ENCODE data around the gene PRM2. TPM values are rescaled to one million over a fixed set of nuclear protein-coding genes. Genes with fewer than 3 reads are reported as not detected.

The PRM2 gene
- total RNA-seq, 3 donors from 2014 or later = not detected

- H3K4me3 ChIP-seq = peak overlapping the region; percentile 43 to 84 (median 68)
- TF ChIP-seq POLR2AphosphoS5 (IDR thresholded peaks at IDR 0.05) (no peak), POLR2A (IDR thresholded peaks at IDR 0.05) (no peak), CTCF (IDR thresholded peaks at IDR 0.05) (no peak)
- intact Hi-C loops (cut with DNase I; ENCODE audit: low total_unique reads) = no loop called here
- peak overlapping the region in 1 of 2 donors; percentile 30 for H3K27ac ChIP-seq
- H3K9me3 ChIP-seq = no peaks in the 10 kb centered on the region
- no peaks in the 10 kb centered on the region for H3K27me3 ChIP-seq
- H3K4me1 ChIP-seq = peaks cover 0 to 2% of the 10 kb centered on the region in 2 donors
- no peak for DNase-seq (ENCODE audit: low spot score in 2 of 2)
- H3K36me3 ChIP-seq = no peaks in the 10 kb centered on the region
Measured at GRCh38 chr16:11253009-11253994, 23.0 kb downstream of the PRM2 start.

- Histone ChIP-seq H3K27ac (no peak overlapping the region), H3K9me3 (no peaks in the 10 kb centered on the region), H3K4me3 (peak overlapping the region in 1 of 3 donors; percentile 68), H3K27me3 (no peaks in the 10 kb centered on the region), H3K4me1 (peaks cover 0 to 2% of the 10 kb centered on the region in 2 donors), H3K36me3 (no peaks in the 10 kb centered on the region)
- intact Hi-C loops (cut with DNase I; ENCODE audit: low total_unique reads) = no loop called here
- DNase-seq (ENCODE audit: low spot score in 2 of 2) = no peak
- TF ChIP-seq CTCF (IDR thresholded peaks at IDR 0.05) (no peak), POLR2A (IDR thresholded peaks at IDR 0.05) (no peak), POLR2AphosphoS5 (IDR thresholded peaks at IDR 0.05) (no peak)
Measured at GRCh38 chr16:11252482-11252931, 23.8 kb downstream of the PRM2 start.

- TF ChIP-seq POLR2AphosphoS5 (IDR thresholded peaks at IDR 0.05) (no peak), CTCF (IDR thresholded peaks at IDR 0.05) (no peak), POLR2A (IDR thresholded peaks at IDR 0.05) (no peak)
- no peaks in the 10 kb centered on the region for H3K27me3 ChIP-seq
- peaks cover 0 to 2% of the 10 kb centered on the region in 2 donors for H3K4me1 ChIP-seq
- H3K4me3 ChIP-seq = peak overlapping the region in 1 of 3 donors; percentile 68
- no peaks in the 10 kb centered on the region for H3K36me3 ChIP-seq
- intact Hi-C loops (cut with DNase I; ENCODE audit: low total_unique reads) = no loop called here
- H3K9me3 ChIP-seq = no peaks in the 10 kb centered on the region
- no peak overlapping the region for H3K27ac ChIP-seq
- DNase-seq (ENCODE audit: low spot score in 2 of 2) = no peak
Measured at GRCh38 chr16:11251525-11252481, 24.5 kb downstream of the PRM2 start.

- Histone ChIP-seq H3K27ac (no peak overlapping the region), H3K4me3 (no peak overlapping the region), H3K27me3 (no peaks in the 10 kb centered on the region), H3K36me3 (no peaks in the 10 kb centered on the region), H3K9me3 (no peaks in the 10 kb centered on the region), H3K4me1 (peaks cover 0 to 2% of the 10 kb centered on the region in 2 donors)
- no peak for DNase-seq (ENCODE audit: low spot score in 2 of 2)
- TF ChIP-seq POLR2A (IDR thresholded peaks at IDR 0.05) = no peak
- no peak for TF ChIP-seq CTCF (IDR thresholded peaks at IDR 0.05)
- no peak for TF ChIP-seq POLR2AphosphoS5 (IDR thresholded peaks at IDR 0.05)
- intact Hi-C loops (cut with DNase I; ENCODE audit: low total_unique reads) = no loop called here
Measured at GRCh38 chr16:11250786-11251524, 25.3 kb downstream of the PRM2 start.

All from breast epithelium (tissue), 4 donors.